MM.1S (cell line): ENCODE measurements around the gene SYNE2.
"Not testable (repeated sequence)": the region's sequence is repeated elsewhere in the genome, so short reads cannot be mapped to it uniquely, and the experiment has no call there.

Experiments used
- DNase-seq: peaks from one replicate; pipeline ENCODE4 v3.0.0-alpha.2; 2015
- H2AFZ ChIP-seq: fragments of 300-600 bp; sonication (generic); 2 replicates; pipeline ENCODE4 v1.6.0; 2016; ENCODE audit warnings: antibody characterized with exemption, low read length
- H3F3A ChIP-seq: fragments of 300-600 bp; sonication (generic); 2 replicates; pipeline ENCODE4 v1.6.1; 2016; ENCODE audit warnings: mild to moderate bottlenecking, antibody characterized with exemption, low read length, moderate library complexity, mixed read lengths; ENCODE audit not compliant: insufficient read depth
- H3K27ac ChIP-seq: fragments of 300-600 bp; sonication (generic); 2 replicates; pipeline ENCODE4 v1.5.1; 2016; ENCODE audit warnings: mild to moderate bottlenecking, low read length
- H3K27me3 ChIP-seq: fragments of 300-600 bp; sonication (generic); replicated peaks from 2 replicates; pipeline ENCODE4 v1.6.0; 2016; ENCODE audit warnings: low read length; ENCODE audit not compliant: insufficient read depth
- H3K36me3 ChIP-seq: fragments of 300-600 bp; sonication (generic); replicated peaks from 2 replicates; pipeline ENCODE4 v1.6.1; 2016; ENCODE audit warnings: mild to moderate bottlenecking, low read length, mixed read lengths; ENCODE audit not compliant: insufficient read depth
- H3K4me1 ChIP-seq: fragments of 300-600 bp; sonication (generic); 2 replicates; pipeline ENCODE4 v1.6.1; 2016; ENCODE audit warnings: low read length, mixed read lengths
- H3K4me2 ChIP-seq: fragments of 300-600 bp; sonication (generic); 2 replicates; pipeline ENCODE4 v1.6.0; 2016; ENCODE audit warnings: low read depth, low read length
- H3K4me3 ChIP-seq: fragments of 300-600 bp; sonication (generic); 2 replicates; pipeline ENCODE4 v1.5.1; 2016; ENCODE audit warnings: low read length, mixed read lengths
- H3K79me2 ChIP-seq: fragments of 300-600 bp; sonication (generic); 2 replicates; pipeline ENCODE4 v1.6.1; 2016; ENCODE audit warnings: mixed run types, low read length, mixed read lengths
- H3K9ac ChIP-seq: fragments of 300-600 bp; sonication (generic); 2 replicates; pipeline ENCODE4 v1.6.1; 2016; ENCODE audit warnings: low read length, mixed read lengths
- H3K9me2 ChIP-seq: fragments of 300-600 bp; sonication (generic); replicated peaks from 2 replicates; pipeline ENCODE4 v1.6.1; 2016; ENCODE audit warnings: mild to moderate bottlenecking, low read length, mixed read lengths; ENCODE audit not compliant: insufficient read depth
- H3K9me3 ChIP-seq: fragments of 300-600 bp; sonication (generic); replicated peaks from 2 replicates; pipeline ENCODE4 v1.6.1; 2016; ENCODE audit warnings: mild to moderate bottlenecking, low read length, mixed read lengths; ENCODE audit not compliant: insufficient read depth
- H4K20me1 ChIP-seq: fragments of 300-600 bp; sonication (generic); 2 replicates; pipeline ENCODE4 v1.6.1; 2016; ENCODE audit warnings: mild to moderate bottlenecking, low read length, moderate library complexity, mixed read lengths; ENCODE audit not compliant: insufficient read depth
- EZH2 ChIP-seq: fragments of 300-600 bp; sonication (generic); optimal IDR thresholded peaks from 2 replicates; pipeline ENCODE3; 2017; ENCODE audit warnings: low read depth, mild to moderate bottlenecking, antibody characterized with exemption, low read length, mixed read lengths
- EZH2phosphoT487 ChIP-seq: fragments of 300-600 bp; sonication (generic); IDR thresholded peaks from 2 replicates; pipeline ENCODE4 v1.6.1; 2018; ENCODE audit warnings: antibody characterized with exemption, low read length
- TF ChIP-seq, protein P1 (sequence below): fragments of 300-600 bp; sonication (generic); IDR thresholded peaks from 2 replicates; pipeline ENCODE4 v1.5.1; 2016; ENCODE audit warnings: antibody characterized with exemption, low read length, mixed read lengths

SYNE2 gene

GRCh38 chr14:63863004-63863403 lies 10.2 kb downstream of the SYNE2 start:
- Histone ChIP-seq H4K20me1 (no peaks in the 10 kb centered on the region), H3K4me3 (no peak overlapping the region), H3K27ac (no peak overlapping the region), H3K9me2 (no peaks in the 10 kb centered on the region), H3K27me3 (no peaks in the 10 kb centered on the region), H3K36me3 (no peaks in the 10 kb centered on the region), H3K79me2 (peaks cover 53% of the 10 kb centered on the region), H3K9me3 (no peaks in the 10 kb centered on the region), H3F3A (peaks cover 7% of the 10 kb centered on the region), H3K4me2 (no peak overlapping the region), H3K4me1 (peaks cover 5% of the 10 kb centered on the region; the same call in 1 of the 2 replicates), H3K9ac (no peak overlapping the region), H2AFZ (no peak overlapping the region)
- no peak for DNase-seq
- no peak for TF ChIP-seq EZH2
- no peak for TF ChIP-seq EZH2phosphoT487
- TF ChIP-seq, protein P1, sequence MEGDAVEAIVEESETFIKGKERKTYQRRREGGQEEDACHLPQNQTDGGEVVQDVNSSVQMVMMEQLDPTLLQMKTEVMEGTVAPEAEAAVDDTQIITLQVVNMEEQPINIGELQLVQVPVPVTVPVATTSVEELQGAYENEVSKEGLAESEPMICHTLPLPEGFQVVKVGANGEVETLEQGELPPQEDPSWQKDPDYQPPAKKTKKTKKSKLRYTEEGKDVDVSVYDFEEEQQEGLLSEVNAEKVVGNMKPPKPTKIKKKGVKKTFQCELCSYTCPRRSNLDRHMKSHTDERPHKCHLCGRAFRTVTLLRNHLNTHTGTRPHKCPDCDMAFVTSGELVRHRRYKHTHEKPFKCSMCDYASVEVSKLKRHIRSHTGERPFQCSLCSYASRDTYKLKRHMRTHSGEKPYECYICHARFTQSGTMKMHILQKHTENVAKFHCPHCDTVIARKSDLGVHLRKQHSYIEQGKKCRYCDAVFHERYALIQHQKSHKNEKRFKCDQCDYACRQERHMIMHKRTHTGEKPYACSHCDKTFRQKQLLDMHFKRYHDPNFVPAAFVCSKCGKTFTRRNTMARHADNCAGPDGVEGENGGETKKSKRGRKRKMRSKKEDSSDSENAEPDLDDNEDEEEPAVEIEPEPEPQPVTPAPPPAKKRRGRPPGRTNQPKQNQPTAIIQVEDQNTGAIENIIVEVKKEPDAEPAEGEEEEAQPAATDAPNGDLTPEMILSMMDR = no peak

DNA sequence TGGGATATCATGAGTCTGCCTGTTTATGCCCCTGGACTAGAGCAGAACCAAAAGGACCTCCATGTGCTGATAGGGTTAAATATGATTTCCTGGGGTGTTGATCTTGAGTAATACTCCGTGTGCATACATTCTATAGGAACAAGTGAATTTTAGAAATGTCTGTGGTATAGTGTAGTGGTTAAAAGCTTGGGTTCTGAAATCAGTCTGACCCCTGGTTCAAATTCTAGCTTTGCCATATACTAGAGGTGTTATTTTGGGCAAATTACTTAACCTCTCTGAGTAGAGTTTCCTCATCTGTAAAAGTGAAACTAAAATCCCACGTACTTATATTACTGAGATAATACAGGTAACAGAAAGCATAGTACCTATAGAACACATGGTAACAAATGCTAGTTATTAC lies 12.0 kb downstream of the SYNE2 start:
- H3K27ac ChIP-seq = peak overlapping the region; percentile 83; the same call in 1 of the 2 replicates

GRCh38 chr14:63867933-63868921 lies 15.4 kb downstream of the SYNE2 start:
- Histone ChIP-seq H3K4me2 (peak overlapping the region; percentile 37), H3K27ac (no peak overlapping the region; the same call in 1 of the 2 replicates)

More for the DNA sequence above, 12.0 kb downstream of the SYNE2 start:
- Histone ChIP-seq H3K4me2 (peak overlapping the region; percentile 59; the same call in 1 of the 2 replicates), H3F3A (peaks cover 10% of the 10 kb centered on the region), H3K79me2 (peaks cover 51% of the 10 kb centered on the region), H3K9ac (peak overlapping the region; percentile 59; the same call in 1 of the 2 replicates), H3K4me1 (peaks cover 16% of the 10 kb centered on the region), H3K4me3 (peak overlapping the region; percentile 48)
- H3K36me3 ChIP-seq, H3K9me2 ChIP-seq, H2AFZ ChIP-seq, H3K27me3 ChIP-seq, H3K9me3 ChIP-seq, DNase-seq, H4K20me1 ChIP-seq: not testable (repeated sequence)

DNA sequence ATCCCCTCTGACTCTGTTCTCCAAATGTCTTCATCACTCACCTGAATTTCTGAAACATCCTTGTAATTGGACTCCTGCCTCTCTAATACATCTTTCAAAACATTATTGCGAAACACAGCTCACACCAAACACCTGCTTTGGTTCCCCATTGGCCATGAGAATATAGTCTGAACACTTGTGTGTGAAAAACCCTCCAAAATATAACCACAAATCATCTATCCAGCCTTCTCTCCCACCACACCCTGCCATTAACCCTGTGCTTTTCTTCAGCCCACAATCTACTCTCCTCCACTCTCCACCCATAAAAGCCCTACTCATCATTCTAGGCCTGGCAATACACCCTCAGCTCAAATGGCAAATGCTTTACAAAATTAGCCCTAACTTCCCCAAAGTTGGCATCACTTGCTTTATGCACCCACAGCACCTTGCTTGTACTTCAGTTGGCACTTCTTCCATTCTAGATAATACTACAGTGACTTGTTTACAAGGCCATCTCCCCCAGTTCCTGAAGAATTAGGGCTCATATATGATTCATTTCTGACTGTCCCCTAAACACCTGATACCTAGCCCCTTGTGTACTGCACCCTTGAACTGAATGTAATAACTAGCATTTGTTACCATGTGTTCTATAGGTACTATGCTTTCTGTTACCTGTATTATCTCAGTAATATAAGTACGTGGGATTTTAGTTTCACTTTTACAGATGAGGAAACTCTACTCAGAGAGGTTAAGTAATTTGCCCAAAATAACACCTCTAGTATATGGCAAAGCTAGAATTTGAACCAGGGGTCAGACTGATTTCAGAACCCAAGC lies 17.3 kb downstream of the SYNE2 start:
- not testable (repeated sequence) for H3F3A ChIP-seq, H3K9me2 ChIP-seq, H3K36me3 ChIP-seq, H4K20me1 ChIP-seq, H3K4me3 ChIP-seq, H3K9ac ChIP-seq, H3K27me3 ChIP-seq, H2AFZ ChIP-seq, DNase-seq, H3K9me3 ChIP-seq
- Histone ChIP-seq H3K4me1 (peaks cover 18% of the 10 kb centered on the region), H3K27ac (peak overlapping the region; percentile 37; the same call in 1 of the 2 replicates), H3K79me2 (peaks cover 36% of the 10 kb centered on the region), H3K4me2 (peak overlapping the region; percentile 37)

More at GRCh38 chr14:63867933-63868921, 15.4 kb downstream of the SYNE2 start:
- H3K9me3 ChIP-seq = no peaks in the 10 kb centered on the region
- no peak for DNase-seq
- H3K36me3 ChIP-seq = no peaks in the 10 kb centered on the region
- H3K9ac ChIP-seq = no peak overlapping the region
- no peak overlapping the region for H2AFZ ChIP-seq
- peaks cover 11% of the 10 kb centered on the region for H3F3A ChIP-seq
- no peaks in the 10 kb centered on the region for H4K20me1 ChIP-seq
- peaks cover 18% of the 10 kb centered on the region for H3K4me1 ChIP-seq
- no peaks in the 10 kb centered on the region for H3K27me3 ChIP-seq
- H3K9me2 ChIP-seq = no peaks in the 10 kb centered on the region
- no peak for TF ChIP-seq EZH2
- TF ChIP-seq, protein P1 = no peak
- no peak for TF ChIP-seq EZH2phosphoT487
- peaks cover 30% of the 10 kb centered on the region for H3K79me2 ChIP-seq
- no peak overlapping the region for H3K4me3 ChIP-seq

DNA sequence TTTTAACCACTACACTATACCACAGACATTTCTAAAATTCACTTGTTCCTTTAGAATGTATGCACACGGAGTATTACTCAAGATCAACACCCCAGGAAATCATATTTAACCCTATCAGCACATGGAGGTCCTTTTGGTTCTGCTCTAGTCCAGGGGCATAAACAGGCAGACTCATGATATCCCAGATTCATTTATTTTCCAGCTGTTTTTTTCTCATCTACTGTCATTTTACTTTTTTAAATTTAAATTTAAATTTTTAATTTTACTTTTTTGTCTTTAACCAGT lies 17.9 kb downstream of the SYNE2 start:
- not testable (repeated sequence) for H3F3A ChIP-seq, H3K36me3 ChIP-seq, H3K4me3 ChIP-seq, H2AFZ ChIP-seq, H3K9me3 ChIP-seq, H3K9ac ChIP-seq, H4K20me1 ChIP-seq, H3K9me2 ChIP-seq, H3K27ac ChIP-seq, H3K4me2 ChIP-seq, DNase-seq, H3K27me3 ChIP-seq
- Histone ChIP-seq H3K79me2 (peaks cover 42% of the 10 kb centered on the region), H3K4me1 (peaks cover 18% of the 10 kb centered on the region)
